SK-MEL-5 (cell line): Measurements from ENCODE around the gene ADAMTSL1. TPM values are rescaled to one million over a fixed set of nuclear protein-coding genes. Genes with fewer than 3 reads are reported as not detected.

Experiments
- DNase-seq: peaks from one replicate; pipeline ENCODE4 v3.0.0-alpha.2; 2016; ENCODE audit warnings: low read depth, low spot score
- in situ Hi-C: cut with HindIII; loops from 2 replicates; pipeline ENCODE4 v1.10.0; 2016; ENCODE audit warnings: low sequenced_read_pairs, high pct_unique_total_duplicates, low pct_unique_long_range_greater_than_20kb
- total RNA-seq: library from RNA; depleted of rRNA; stranded (reverse); fragments of >200 nt; shearing (Covaris generic); gene quantifications from 2 replicates; pipeline ENCODE4 v1.2.3, GENCODE V29; 2014

The ADAMTSL1 gene
- total RNA-seq, 1 experiment from 2014 or later: not detected

GRCh38 chr9:18721995-18722310, 248.0 kb downstream of the ADAMTSL1 start:
- no peak for DNase-seq
- in situ Hi-C loops: no loop called here

- DNase-seq: no peak
- in situ Hi-C loops: no loop called here
These were observed 248.9 kb downstream of the ADAMTSL1 start for GRCh38 chr9:18722882-18723281.

GRCh38 chr9:18723366-18723765, 249.4 kb downstream of the ADAMTSL1 start:
- no peak for DNase-seq
- in situ Hi-C loops: no loop called here

- DNase-seq: no peak
- in situ Hi-C loops: no loop called here
These were observed 252.6 kb downstream of the ADAMTSL1 start for GRCh38 chr9:18726546-18726945.

GRCh38 chr9:18727904-18728303, 254.0 kb downstream of the ADAMTSL1 start:
- in situ Hi-C loops: no loop called here
- DNase-seq: no peak

- DNase-seq: no peak
- in situ Hi-C loops: no loop called here
These were observed 254.7 kb downstream of the ADAMTSL1 start for GRCh38 chr9:18728642-18729041.

GRCh38 chr9:18730241-18730640, 256.3 kb downstream of the ADAMTSL1 start:
- in situ Hi-C loops: no loop called here
- DNase-seq: no peak

- in situ Hi-C loops: no loop called here
- no peak for DNase-seq
These were observed 265.2 kb downstream of the ADAMTSL1 start for GRCh38 chr9:18739127-18739526.

- no peak for DNase-seq
- in situ Hi-C loops: no loop called here
These were observed 265.8 kb downstream of the ADAMTSL1 start for GRCh38 chr9:18739641-18740318.

GRCh38 chr9:18741359-18741758, 267.4 kb downstream of the ADAMTSL1 start:
- DNase-seq: no peak
- in situ Hi-C loops: no loop called here

- no peak for DNase-seq
- in situ Hi-C loops: no loop called here
These were observed 268.0 kb downstream of the ADAMTSL1 start for GRCh38 chr9:18741945-18742344.

GRCh38 chr9:18743421-18743820, 269.5 kb downstream of the ADAMTSL1 start:
- DNase-seq: no peak
- in situ Hi-C loops: no loop called here

- no peak for DNase-seq
- in situ Hi-C loops: no loop called here
These were observed 270.0 kb downstream of the ADAMTSL1 start for GRCh38 chr9:18743971-18744370.

- in situ Hi-C loops: no loop called here
- DNase-seq: no peak
These were observed 271.8 kb downstream of the ADAMTSL1 start for GRCh38 chr9:18745710-18746109.

- peak; percentile 34 for DNase-seq
- in situ Hi-C loops: no loop called here
These were observed 272.7 kb downstream of the ADAMTSL1 start for GRCh38 chr9:18746631-18747030.

- in situ Hi-C loops: no loop called here
These were observed 273.6 kb downstream of the ADAMTSL1 start for GRCh38 chr9:18747595-18747994.

GRCh38 chr9:18748251-18748701, 274.3 kb downstream of the ADAMTSL1 start:
- no peak for DNase-seq
- in situ Hi-C loops: no loop called here

More at GRCh38 chr9:18747595-18747994, 273.6 kb downstream of the ADAMTSL1 start:
- DNase-seq: no peak

- in situ Hi-C loops: no loop called here
These were observed 275.8 kb downstream of the ADAMTSL1 start for GRCh38 chr9:18749711-18750110.

GRCh38 chr9:18753904-18754303, 280.0 kb downstream of the ADAMTSL1 start:
- in situ Hi-C loops: no loop called here

More at GRCh38 chr9:18749711-18750110, 275.8 kb downstream of the ADAMTSL1 start:
- no peak for DNase-seq

GRCh38 chr9:18754537-18754936, 280.6 kb downstream of the ADAMTSL1 start:
- no peak for DNase-seq
- in situ Hi-C loops: no loop called here

More at GRCh38 chr9:18753904-18754303, 280.0 kb downstream of the ADAMTSL1 start:
- no peak for DNase-seq
